ENCODE results near the gene USP49. TPM values are rescaled to one million over a fixed set of nuclear protein-coding genes. Genes with fewer than 3 reads are reported as not detected.

Gene USP49
- total and polyA plus RNA-seq, 10 of the 15 experiments (the other 5 are each of a cell fraction or from before 2014, with no cell fraction given): 1.0 to 7.7 (median 4.3) TPM

- TF ChIP-seq HSF1 (IDR thresholded peaks at IDR 0.05; ENCODE audit: low read depth, low read length) (no peak), ZBTB40 (IDR thresholded peaks at IDR 0.05; ENCODE audit: borderline replicate concordance) (no peak), ZNF24 (IDR thresholded peaks at IDR 0.05) (no peak), SP1 (IDR thresholded peaks at IDR 0.05; ENCODE audit: low read depth, low read length) (no peak), IKZF2 (IDR thresholded peaks at IDR 0.05) (no peak), NFXL1 (IDR thresholded peaks at IDR 0.05; ENCODE audit: borderline replicate concordance) (no peak)
Observed at GRCh38 chr6:41775293-41775882, 119.8 kb downstream of the USP49 start (continued).

Data from GM12878 (cell line).